HG03571 (cell line): ENCODE data around the gene FCGBP.
"Not testable (repeated sequence)": the region's sequence is repeated elsewhere in the genome, so short reads cannot be mapped to it uniquely, and the experiment has no call there.

Source experiments
- ATAC-seq: cut with Tn5 transposase; IDR thresholded peaks from one replicate; pipeline ENCODE4 v1.9.1; 2021; ENCODE audit not compliant: unreplicated experiment

FCGBP gene

DNA sequence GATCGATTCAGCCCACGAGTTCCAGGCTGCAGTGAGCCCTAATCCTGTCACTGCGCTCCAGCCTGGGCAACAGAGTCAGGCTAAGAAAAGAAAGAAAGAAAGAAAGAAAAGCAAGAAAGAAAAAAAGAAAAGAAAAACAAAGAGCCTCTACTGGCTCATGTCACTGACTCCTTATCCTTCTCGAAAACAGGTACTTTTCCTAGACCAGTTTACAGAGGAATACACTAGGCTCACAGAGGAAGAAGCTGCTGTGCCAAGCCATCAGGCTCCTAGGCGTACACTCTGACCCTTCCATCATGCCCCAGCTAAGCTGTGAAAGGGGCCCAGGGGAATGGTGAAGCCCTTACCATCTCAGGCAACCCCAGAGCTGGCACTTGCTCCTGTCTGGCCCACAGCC, 41.9 kb downstream of the FCGBP start:
- not testable (repeated sequence) for ATAC-seq

DNA sequence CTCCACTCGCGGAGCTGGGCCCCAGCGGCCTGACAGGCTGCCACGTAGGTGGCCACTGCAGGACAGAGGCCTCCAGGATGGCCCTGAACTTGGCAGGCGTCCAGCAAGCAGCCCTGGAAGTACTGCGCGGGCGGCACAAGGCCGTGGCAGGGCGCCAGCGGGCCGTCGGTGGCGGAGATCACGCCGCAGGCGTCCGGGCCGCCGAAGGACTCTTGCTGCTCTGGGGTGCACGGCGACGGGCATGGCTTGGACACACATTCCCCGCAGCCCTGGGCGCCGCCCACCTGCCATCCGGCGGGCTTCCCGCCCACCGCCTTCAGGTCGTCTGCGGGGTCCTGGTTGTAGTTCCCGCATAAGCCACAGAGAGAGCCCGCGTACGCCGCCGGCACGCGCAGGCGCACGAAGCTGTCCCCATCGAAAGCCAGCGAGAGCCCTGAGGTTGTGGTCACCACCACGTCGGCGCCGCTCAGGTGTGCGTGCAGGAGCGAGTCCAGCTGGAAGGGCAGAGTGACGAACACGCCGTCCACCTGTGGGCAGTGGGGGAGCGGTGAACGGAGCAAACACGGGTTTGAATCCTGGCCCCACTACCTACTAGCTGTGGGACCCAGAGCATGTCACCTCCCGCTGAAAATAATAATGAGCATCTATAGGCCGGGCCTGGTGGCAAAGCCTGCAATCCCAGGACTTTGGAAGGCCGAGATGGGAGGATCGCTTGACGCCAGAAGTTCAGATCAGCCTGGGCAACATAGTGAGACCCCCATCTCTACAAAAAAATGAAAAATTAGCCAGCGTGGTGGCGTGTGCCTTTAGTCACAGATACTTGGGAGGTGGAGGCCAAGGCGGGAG, 42.6 kb downstream of the FCGBP start:
- not testable (repeated sequence) for ATAC-seq

DNA sequence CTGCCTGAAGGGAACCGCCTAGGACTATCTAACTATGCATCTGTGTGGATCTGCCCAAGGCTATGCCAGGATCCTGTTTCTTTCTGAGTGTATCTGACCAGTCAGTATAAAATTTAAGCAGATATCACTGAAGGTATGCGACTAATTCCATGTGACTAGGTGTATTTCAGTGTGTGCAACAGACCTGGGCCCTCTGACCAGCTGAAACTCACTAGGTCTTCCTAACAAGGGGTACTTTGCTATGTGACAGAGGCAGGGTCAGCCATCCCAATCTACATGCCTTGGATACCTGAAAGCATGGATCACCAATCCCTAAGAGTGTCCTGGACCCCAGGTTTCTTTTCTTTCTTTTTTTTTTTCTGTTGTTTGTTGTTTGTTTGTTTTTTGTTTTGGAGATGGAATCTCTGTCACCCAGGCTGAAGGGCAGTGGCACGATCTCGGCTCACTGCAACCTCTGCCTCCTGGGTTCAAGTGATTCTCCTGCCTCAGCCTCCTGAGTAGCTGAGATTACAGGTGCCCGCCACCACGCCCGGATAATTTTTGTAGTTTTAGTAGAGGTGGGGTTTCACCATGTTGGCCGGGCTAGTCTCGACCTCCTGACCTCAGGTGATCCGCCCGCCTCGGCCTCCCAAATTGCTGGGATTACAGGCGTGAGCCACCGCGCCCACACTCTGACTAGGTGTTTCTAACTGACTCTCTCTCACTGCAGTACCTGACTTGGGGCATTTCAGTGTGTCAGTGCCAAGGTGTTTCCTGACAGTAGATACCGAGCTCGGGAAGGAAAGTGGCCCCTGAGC, 43.5 kb downstream of the FCGBP start:
- no peak for ATAC-seq

DNA sequence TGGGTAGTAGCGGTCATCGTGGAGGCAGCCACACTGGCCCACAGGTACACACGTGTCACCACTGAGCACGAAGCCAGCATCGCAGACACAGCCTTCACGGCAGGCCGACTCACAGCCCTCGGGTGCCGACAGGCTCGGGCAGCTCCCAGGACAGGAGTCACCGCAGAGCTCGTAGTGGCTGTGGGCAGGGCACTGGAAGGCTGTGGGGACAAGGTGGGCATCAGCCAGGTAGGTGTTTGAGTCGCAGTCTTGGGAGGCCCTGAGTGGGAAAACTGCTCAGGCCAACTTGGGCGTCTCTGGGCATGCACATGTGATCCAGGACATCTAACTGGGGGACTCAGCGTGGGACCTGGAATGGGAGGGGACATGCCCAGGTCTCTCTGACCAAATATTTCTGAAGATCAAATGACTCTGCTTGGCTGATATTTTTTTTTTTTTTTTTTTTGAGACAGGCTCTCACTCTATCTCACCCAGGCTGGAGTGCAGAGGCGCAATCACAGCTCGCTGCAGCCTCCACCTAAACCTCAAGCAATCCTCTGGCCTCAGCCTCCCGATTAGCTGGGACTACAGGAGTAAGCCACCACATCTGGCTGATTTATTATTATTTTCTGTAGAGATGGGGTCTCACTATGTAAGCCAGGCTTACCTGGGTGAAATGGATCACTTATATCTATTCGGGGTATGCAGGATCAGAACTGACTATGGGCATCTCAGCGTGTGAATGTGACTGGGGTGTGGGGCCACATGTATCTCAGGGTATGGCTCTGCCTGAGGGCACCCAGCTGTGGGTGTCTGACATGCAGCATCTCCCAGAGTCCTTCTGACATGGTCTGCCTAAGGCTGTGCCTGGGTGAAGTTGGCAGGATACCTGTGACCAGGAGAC, 44.3 kb downstream of the FCGBP start:
- not testable (repeated sequence) for ATAC-seq

DNA sequence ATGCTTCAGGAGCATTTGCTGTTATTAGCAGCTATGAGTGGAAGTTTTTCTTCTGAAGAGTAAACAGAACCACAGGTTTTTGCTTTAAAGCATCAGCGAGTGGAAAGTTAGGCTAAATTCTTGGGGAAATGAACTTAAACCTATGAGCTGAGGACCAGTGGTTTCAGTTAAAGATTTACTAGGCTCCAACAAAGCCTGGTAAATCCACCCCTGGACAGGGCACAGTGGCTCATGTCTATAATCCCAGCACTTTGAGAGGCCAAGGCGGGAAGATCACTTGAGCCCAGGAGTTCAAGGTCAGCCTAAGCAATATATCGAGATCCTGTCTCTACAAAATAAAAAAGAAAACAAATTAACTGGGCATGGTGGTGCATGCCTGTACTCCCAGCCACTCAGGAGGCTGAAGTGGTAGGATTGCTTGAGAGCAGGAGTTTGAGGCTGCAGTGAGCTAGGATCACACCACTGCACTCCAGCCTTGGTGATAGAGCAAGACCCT, 46.9 kb downstream of the FCGBP start:
- not testable (repeated sequence) for ATAC-seq

DNA sequence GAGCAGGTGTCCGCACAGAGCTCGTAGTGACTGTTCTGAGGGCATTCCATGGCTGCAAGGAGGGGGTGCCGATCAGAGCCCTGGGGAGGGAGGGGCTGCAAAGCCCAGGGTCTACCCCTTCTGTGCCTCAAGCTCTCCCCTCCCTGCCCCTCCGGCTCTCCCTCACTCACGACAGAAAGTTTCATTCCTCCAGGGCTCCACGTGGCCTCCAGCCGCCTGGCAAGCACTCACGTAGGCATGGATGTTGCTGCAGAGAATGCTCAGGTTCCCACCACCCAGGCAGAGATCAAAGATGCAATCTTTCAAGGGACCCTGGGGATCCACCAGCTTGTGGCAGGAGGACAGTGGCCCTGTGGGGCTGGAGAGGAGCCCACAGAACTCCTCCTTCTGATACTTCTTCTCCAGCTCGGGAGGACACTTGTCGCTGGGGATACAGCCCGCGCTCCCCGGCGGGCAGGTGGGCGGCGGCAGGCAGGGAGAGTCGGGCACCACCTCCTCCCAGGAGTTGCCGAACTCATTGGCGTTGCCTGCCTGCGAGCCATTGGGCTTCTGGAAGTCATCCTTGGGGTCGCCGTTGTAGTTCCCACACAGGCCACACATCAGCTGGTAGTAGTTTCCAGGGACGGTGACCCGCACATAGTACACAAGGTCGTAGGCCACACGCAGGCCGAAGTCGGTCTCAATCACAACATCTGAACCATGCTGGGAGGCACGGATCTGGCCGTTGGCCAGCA, 48.4 kb downstream of the FCGBP start:
- not testable (repeated sequence) for ATAC-seq

DNA sequence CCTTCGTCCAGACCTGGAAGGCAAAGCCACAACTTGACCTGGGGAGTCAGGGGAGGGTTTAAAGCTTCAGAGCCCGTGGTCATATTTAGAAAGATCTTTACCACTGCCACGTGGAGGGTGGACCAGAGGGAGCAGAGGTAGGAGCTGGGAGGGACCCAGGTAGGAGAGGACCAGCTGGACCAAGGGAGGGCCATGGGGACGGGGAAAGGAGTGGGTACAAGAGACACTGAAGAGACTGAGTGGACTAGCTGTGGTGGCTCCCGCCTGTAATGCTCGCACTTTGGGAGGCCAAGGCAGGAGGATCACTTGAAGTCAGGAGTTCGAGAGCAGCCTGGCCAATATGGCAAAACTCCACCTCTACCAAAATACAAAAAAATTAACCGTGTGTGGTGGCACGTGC, 49.7 kb downstream of the FCGBP start:
- not testable (repeated sequence) for ATAC-seq
